Measurements from ENCODE around the gene MOSPD3. TPM values are rescaled to one million over a fixed set of nuclear protein-coding genes. Genes with fewer than 3 reads are reported as not detected.

Gene MOSPD3
- total and polyA plus RNA-seq, 2 of the 13 experiments (the other 11 are each of a cell fraction or from before 2014, with no cell fraction given), result 7.6 to 8.8 TPM

GRCh38 chr7:100655908-100656674 lies 43.8 kb downstream of the MOSPD3 start, which contains the start of gene ACTL6B (continued):
- TF ChIP-seq RFXAP (CRISPR knock-in tag; IDR thresholded peaks at IDR 0.05; ENCODE audit: borderline replicate concordance), result 0 out of 2 replicates have a peak, but pooled peaks have one; percentile 44
- TF ChIP-seq BRD4 (CRISPR knock-in tag; IDR thresholded peaks at IDR 0.05), result no peak
- TF ChIP-seq ZNF782 (CRISPR knock-in tag; IDR thresholded peaks at IDR 0.05; ENCODE audit: borderline replicate concordance), result 0 out of 2 replicates have a peak, but pooled peaks have one; percentile 65
- TF ChIP-seq PRMT3 (CRISPR knock-in tag; IDR thresholded peaks at IDR 0.05; ENCODE audit: borderline replicate concordance, low read depth), result no peak
- 0 out of 2 replicates have a peak, but pooled peaks have one; percentile 41 for TF ChIP-seq ZNF598 (CRISPR knock-in tag; IDR thresholded peaks at IDR 0.05; ENCODE audit: borderline replicate concordance)
- TF ChIP-seq ZNF432 (CRISPR knock-in tag; IDR thresholded peaks at IDR 0.05; ENCODE audit: borderline replicate concordance), result no peak
- TF ChIP-seq ZNF768 (CRISPR knock-in tag; IDR thresholded peaks at IDR 0.05), result peak; percentile 40; the same call in 1 of the 2 replicates
- TF ChIP-seq, protein P1, sequence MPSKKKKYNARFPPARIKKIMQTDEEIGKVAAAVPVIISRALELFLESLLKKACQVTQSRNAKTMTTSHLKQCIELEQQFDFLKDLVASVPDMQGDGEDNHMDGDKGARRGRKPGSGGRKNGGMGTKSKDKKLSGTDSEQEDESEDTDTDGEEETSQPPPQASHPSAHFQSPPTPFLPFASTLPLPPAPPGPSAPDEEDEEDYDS (CRISPR knock-in tag; IDR thresholded peaks at IDR 0.05), result 0 out of 2 replicates have a peak, but pooled peaks have one; percentile 26
- TF ChIP-seq TCF12 (IDR thresholded peaks at IDR 0.05), result no peak
- TF ChIP-seq TCF12 (CRISPR knock-in tag; IDR thresholded peaks at IDR 0.05), result 0 out of 2 replicates have a peak, but pooled peaks have one; percentile 56
- peak; percentile 90 for TF ChIP-seq HOXA5 (CRISPR knock-in tag; IDR thresholded peaks at IDR 0.05)
- TF ChIP-seq, protein P2, sequence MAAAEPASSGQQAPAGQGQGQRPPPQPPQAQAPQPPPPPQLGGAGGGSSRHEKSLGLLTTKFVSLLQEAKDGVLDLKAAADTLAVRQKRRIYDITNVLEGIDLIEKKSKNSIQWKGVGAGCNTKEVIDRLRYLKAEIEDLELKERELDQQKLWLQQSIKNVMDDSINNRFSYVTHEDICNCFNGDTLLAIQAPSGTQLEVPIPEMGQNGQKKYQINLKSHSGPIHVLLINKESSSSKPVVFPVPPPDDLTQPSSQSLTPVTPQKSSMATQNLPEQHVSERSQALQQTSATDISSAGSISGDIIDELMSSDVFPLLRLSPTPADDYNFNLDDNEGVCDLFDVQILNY (CRISPR knock-in tag; conservative IDR thresholded peaks at IDR 0.05), result peak; percentile 53; the same call in 1 of the 2 replicates
- TF ChIP-seq SNAPC5 (CRISPR knock-in tag; IDR thresholded peaks at IDR 0.05; ENCODE audit: borderline replicate concordance), result 0 out of 2 replicates have a peak, but pooled peaks have one; percentile 62
- TF ChIP-seq TEF (CRISPR knock-in tag; IDR thresholded peaks at IDR 0.05), result 0 out of 2 replicates have a peak, but pooled peaks have one; percentile 60
- no peak for TF ChIP-seq ZBTB42 (CRISPR knock-in tag; IDR thresholded peaks at IDR 0.05)
- no peak for TF ChIP-seq ZNF577 (CRISPR knock-in tag; IDR thresholded peaks at IDR 0.05; ENCODE audit: borderline replicate concordance, low read depth)
- peak; percentile 97 for TF ChIP-seq MIER2 (CRISPR knock-in tag; IDR thresholded peaks at IDR 0.05)
- TF ChIP-seq ASH2L (IDR thresholded peaks at IDR 0.05; ENCODE audit: insufficient read length, low read depth, low read length), result no peak
- TF ChIP-seq, protein P3, sequence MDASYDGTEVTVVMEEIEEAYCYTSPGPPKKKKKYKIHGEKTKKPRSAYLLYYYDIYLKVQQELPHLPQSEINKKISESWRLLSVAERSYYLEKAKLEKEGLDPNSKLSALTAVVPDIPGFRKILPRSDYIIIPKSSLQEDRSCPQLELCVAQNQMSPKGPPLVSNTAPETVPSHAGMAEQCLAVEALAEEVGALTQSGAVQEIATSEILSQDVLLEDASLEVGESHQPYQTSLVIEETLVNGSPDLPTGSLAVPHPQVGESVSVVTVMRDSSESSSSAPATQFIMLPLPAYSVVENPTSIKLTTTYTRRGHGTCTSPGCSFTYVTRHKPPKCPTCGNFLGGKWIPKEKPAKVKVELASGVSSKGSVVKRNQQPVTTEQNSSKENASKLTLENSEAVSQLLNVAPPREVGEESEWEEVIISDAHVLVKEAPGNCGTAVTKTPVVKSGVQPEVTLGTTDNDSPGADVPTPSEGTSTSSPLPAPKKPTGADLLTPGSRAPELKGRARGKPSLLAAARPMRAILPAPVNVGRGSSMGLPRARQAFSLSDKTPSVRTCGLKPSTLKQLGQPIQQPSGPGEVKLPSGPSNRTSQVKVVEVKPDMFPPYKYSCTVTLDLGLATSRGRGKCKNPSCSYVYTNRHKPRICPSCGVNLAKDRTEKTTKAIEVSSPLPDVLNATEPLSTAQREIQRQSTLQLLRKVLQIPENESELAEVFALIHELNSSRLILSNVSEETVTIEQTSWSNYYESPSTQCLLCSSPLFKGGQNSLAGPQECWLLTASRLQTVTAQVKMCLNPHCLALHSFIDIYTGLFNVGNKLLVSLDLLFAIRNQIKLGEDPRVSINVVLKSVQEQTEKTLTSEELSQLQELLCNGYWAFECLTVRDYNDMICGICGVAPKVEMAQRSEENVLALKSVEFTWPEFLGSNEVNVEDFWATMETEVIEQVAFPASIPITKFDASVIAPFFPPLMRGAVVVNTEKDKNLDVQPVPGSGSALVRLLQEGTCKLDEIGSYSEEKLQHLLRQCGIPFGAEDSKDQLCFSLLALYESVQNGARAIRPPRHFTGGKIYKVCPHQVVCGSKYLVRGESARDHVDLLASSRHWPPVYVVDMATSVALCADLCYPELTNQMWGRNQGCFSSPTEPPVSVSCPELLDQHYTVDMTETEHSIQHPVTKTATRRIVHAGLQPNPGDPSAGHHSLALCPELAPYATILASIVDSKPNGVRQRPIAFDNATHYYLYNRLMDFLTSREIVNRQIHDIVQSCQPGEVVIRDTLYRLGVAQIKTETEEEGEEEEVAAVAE (CRISPR knock-in tag; IDR thresholded peaks at IDR 0.05; ENCODE audit: borderline replicate concordance), result peak; percentile 95
- TF ChIP-seq ZNF546 (CRISPR knock-in tag; conservative IDR thresholded peaks at IDR 0.05), result peak; percentile 86
